GM18508 (cell line): ENCODE data around the gene PSORS1C1.
"Not testable (repeated sequence)": the region's sequence is repeated elsewhere in the genome, so short reads cannot be mapped to it uniquely, and the experiment has no call there.

ENCODE experiments used
- ATAC-seq: cut with Tn5 transposase; IDR thresholded peaks from one replicate; pipeline ENCODE4 v1.9.1; 2021; ENCODE audit warnings: moderate number of reproducible peaks; ENCODE audit not compliant: insufficient read depth, unreplicated experiment

PSORS1C1 gene, protein sequence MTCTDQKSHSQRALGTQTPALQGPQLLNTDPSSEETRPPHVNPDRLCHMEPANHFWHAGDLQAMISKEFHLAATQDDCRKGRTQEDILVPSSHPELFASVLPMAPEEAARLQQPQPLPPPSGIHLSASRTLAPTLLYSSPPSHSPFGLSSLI

GRCh38 chr6:31114541-31114878 lies at the start of gene PSORS1C1:
PSORS1C1 (plus strand) TSS chr6:31114800; CDS start chr6:31129633, 14,833 bp downstream.
- ATAC-seq: no peak

DNA sequence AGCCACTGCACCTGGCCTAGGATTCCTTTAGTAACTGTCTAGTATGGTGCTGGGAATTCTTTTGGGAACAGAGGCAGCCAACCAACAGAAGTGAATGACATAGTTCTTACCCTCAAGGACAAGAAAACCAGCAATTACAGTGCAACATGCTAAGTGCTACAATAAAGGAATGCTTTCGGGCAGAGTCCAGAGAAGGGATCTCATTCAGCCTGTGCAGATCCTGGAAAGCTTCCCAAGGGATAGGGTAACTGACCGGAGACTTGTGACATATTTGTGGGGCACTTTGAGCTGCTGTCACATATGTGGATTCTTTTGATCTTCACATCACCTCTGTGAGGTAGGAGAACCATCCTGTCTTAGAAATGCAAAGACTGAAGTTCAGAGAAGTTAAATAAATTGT lies 49.0 kb upstream of the PSORS1C1 start:
- ATAC-seq: no peak

- ATAC-seq: not testable (repeated sequence)
Observed at GRCh38 chr6:31067028-31067427, 47.6 kb upstream of the PSORS1C1 start.

DNA sequence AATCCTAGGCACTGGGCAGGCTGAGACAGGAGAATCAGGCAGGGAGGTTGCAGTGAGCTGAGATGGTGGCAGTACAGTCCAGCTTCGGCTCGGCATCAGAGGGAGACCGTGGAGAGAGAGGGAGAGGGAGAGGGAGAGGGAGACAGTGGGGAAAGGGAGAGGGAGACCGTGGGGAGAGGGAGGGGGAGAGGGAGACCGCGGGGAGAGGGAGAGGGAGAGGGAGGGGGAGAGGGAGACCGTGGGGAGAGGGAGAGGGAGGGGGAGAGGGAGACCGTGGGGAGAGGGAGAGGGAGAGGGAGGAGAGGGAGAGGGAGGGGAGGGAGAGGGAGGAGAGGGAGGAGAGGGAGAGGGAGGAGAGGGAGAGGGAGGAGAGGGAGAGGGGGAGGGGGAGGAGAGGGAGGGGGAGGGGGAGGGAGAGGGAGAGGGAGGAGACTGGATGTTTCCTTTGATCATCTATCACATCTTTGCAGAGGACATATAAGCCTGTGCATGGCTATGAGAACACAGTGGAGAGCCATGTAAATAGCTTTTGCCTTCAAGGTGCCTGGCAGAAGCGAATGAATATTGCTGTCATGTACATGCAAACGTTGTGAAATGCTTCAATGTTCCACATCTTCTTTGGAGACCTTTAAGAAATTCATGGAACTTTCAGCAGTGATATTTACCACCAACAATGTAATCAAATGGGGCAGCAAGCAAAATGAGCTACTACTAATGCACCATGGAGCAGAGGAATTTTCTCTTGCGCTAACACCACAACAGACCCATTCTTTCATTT lies 46.5 kb upstream of the PSORS1C1 start:
- not testable (repeated sequence) for ATAC-seq

- ATAC-seq: no peak
Observed at GRCh38 chr6:31068669-31069340, 45.8 kb upstream of the PSORS1C1 start.

DNA sequence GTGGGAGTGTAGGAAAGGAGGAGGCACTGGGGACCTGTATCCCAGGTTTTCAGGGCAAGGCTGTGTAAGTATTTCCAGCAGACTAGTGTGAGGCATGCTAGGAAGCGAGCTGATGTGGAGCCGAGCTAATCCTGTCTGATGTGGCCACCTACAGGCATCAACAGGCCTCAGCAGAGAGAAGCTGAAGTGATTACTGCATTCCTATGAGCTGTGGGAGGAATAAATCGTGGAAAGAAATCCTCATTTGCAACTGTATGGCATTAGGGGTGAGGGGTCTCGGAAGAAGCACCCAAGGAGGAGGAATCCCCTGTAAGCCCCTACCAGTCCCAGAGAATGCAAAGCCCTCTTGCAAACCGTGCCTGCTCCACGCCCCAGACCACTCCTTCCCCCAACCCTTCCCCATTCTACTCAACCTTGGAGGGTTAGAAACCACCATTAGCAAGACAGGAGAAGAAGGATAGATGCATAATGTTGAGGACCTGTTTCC lies 43.8 kb upstream of the PSORS1C1 start:
- no peak for ATAC-seq

GRCh38 chr6:31074401-31074800 lies 40.2 kb upstream of the PSORS1C1 start:
- ATAC-seq: no peak

DNA sequence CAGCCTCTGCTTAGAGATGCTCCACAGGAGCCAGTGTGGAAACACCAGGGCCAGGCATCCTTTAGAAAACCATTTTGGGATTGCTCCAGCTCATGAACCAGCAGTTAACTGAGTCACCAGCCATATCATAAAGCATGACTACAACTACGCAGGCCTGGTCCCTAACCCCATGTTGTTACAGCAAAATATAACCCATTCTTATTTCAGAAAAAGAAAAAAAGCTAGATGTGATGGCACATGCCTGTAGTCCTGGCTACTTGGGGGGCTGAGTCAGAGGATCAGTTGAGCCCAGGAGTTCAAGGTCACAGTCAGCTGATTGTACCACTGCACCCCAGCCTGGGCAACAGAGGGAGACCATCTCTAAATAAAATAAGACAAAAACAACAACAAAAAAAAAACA lies 39.1 kb upstream of the PSORS1C1 start:
- ATAC-seq: no peak

DNA sequence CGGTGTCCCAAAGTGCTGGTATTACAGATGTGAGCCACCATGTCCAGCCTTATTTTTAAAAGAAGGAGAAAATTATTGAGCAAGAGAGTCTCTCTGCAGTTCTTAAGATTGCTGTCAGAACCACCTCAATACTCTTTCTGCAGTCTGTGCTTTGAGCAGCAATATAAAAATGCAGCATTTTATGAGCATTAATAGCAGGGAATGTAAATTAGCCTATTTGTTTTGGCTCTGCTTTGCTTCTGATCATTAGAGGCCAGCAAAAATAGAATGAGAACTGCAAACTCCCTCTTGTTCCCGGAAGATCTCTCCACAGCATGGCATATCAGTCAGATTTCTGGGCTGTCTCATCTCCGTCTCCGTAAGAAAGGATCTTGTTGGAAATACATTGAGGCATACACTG lies 38.0 kb upstream of the PSORS1C1 start:
- no peak for ATAC-seq

GRCh38 chr6:31079656-31080261 lies 34.8 kb upstream of the PSORS1C1 start:
- ATAC-seq: no peak

DNA sequence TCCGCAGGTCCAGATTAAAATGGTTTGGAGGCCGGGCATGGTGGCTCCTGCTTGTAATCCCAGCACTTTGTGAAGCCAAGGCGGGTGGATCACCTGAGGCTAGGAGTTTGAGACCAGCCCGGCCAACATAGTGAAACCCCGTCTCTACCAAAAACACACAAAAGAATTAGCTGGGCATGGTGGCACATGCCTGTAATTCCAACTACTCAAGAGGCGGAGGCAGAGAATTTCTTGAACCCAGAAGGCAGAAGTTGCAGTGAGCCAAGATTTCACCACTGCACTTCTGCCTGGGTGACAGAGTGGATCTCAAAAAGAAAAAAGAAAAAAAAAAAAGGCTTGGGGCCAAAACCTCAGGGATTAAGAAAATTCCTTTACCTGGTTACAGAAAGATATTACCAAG lies 32.7 kb upstream of the PSORS1C1 start:
- ATAC-seq: no peak

- no peak for ATAC-seq
Observed at GRCh38 chr6:31083742-31084354, 30.8 kb upstream of the PSORS1C1 start.

DNA sequence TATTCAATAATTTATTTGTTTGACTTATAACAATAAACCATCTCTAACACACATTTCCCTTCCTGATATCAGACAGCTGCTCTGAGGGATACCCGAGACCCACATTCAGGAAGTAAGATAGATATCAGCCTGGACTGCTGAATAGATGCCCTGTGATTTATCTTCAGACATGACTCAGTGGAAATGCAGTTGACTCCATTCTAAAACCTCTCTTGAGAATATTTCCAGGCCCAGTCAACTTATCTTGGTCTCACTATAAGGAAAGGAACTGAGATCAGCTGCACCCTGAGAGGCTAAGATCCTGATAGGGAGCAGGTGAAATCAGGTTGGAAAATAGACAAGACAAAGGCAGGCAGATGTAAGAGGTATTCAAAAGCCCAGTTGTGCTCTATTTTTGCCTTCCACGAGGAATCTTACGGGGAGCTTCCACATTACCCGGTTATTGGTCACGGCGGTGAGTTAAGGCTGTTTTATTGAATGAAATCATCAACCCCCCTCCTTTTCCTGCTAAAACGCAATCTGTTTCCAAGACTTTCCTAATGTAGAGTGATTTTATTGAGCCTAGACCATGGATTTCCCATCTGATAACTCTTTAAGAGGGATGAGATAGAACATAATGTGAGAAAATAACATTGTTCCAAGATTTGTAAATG lies 27.7 kb upstream of the PSORS1C1 start:
- no peak for ATAC-seq

- no peak for ATAC-seq
Observed at GRCh38 chr6:31087494-31088089, 27.0 kb upstream of the PSORS1C1 start.

DNA sequence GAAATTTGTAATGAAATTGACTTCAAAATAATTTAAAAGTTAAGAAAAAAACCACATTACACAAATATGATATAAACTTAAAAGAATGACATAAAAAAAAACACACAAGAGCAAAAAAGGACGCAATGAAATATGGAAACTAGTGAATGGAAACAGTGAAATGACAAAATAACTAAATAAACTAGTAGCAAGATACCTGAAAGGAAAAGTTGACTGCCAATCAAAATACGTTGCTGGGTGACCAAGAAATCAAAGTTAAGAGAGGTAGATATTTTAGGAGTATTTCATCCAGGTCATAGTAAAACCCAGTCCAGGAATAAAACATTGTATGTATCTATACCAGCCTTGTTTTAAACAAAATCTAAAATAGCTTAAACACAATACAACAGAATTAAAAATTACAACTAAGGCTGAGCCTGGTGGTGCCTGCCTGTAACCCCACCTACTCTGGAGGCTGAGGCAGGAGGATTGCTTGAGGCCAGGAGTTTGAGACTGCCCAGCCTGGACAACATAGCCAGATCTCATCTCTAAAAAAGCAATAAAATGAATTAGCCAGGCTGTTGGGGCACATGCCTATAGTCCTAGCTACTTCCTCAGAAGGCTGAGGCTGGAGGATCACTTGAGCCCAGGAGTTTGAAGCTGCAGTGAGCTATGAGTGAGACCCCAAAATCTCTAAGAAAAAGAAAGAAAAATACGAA lies 24.2 kb upstream of the PSORS1C1 start:
- ATAC-seq: no peak

DNA sequence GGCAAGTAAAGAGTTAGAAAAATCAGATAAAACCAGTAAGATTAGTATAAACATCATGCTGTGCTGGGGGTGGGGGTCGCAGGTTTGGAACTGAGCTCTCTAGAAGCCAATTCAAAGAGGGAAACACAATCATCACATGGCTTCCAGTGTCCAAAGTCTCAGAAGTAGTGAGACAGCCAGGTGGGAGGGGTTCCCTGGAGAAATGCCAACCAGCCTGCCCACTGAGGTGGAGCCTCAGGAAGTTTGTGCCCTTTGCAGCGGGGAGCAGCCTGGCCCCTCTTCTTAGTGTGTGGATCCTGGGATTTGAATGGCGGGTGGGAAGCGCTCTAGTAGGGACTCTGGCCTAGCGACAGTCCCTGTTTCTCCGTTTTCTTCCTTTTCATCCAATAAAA lies 23.6 kb upstream of the PSORS1C1 start:
- no peak for ATAC-seq

- no peak for ATAC-seq
Observed at GRCh38 chr6:31091680-31092079, 22.9 kb upstream of the PSORS1C1 start.

- ATAC-seq: no peak
Observed at GRCh38 chr6:31092238-31092637, 22.4 kb upstream of the PSORS1C1 start.
